ENCODE results near the gene WSB1.
A peak's percentile ranks its signal among the peaks of the same experiment; 100 is the strongest.
"Not testable (repeated sequence)": the region's sequence is repeated elsewhere in the genome, so short reads cannot be mapped to it uniquely, and the experiment has no call there.

WSB1 gene

GRCh38 chr17:27327397-27327796, 33.5 kb downstream of the WSB1 start:
- POLR2A ChIA-PET, result no interaction called here
- H3K4me3 ChIP-seq (ENCODE audit: low read depth, low read length), result no peak overlapping the region
- TF ChIP-seq CTCF (IDR thresholded peaks at IDR 0.05; ENCODE audit: insufficient read depth, low read length, missing control alignments), result no peak
- DNase-seq (ENCODE audit: low read depth, low spot score), result no peak
- CTCF ChIA-PET, result interaction anchor here (1.2 to 12.3 kb wide), 4 partner anchors 17 to 275 kb away, joined by 3 to 269 read pairs (median 6); no protein-coding TSS in a partner anchor

DNA sequence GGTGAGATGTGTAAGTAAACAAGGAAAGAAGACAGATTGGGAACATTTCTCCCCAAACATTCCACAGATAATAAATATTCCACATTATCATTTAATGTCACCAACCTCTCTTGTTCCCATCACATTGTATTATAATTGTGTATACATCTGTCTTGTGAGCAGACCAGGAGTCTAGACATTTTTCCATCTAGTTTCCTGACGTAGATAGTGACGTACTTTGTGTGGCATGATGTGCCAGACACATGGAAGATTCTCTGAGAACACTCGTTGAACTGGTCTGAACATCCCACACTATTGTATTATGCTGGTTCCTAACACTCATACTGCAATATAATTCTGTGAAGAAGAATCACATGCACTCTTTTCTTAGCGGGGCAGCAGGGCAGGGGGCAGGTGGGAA, 34.0 kb downstream of the WSB1 start:
- ChIA-PET CTCF (interaction anchor here (1.2 to 12.3 kb wide), 3 partner anchors 92 to 275 kb away, joined by 3 to 269 read pairs (median 9); no protein-coding TSS in a partner anchor), POLR2A (interaction anchor here (0.6 kb wide), 1 partner anchor 11 kb away, joined by 3 read pairs; no protein-coding TSS in a partner anchor)
- no peak for DNase-seq (ENCODE audit: low read depth, low spot score)
- TF ChIP-seq CTCF (IDR thresholded peaks at IDR 0.05; ENCODE audit: insufficient read depth, low read length, missing control alignments), result no peak
- no peak overlapping the region for H3K4me3 ChIP-seq (ENCODE audit: low read depth, low read length)

- POLR2A ChIA-PET, result interaction anchor here (0.6 to 1.2 kb wide), 2 partner anchors 12 to 34 kb away, joined by 3 to 5 read pairs; partner anchors contain the start of gene WSB1
These were observed 34.8 kb downstream of the WSB1 start for GRCh38 chr17:27328686-27329085.

GRCh38 chr17:27329146-27329805, 35.4 kb downstream of the WSB1 start:
- no peak for DNase-seq (ENCODE audit: low read depth, low spot score)
- no peak for TF ChIP-seq CTCF (IDR thresholded peaks at IDR 0.05; ENCODE audit: insufficient read depth, low read length, missing control alignments)
- CTCF ChIA-PET, result interaction anchor here (1.9 to 12.3 kb wide), 2 partner anchors 94 to 272 kb away, joined by 9 to 269 read pairs; no protein-coding TSS in a partner anchor
- no peak overlapping the region for H3K4me3 ChIP-seq (ENCODE audit: low read depth, low read length)
- POLR2A ChIA-PET, result interaction anchor here (1.2 kb wide), 1 partner anchor 35 kb away, joined by 5 read pairs; the partner anchor contains the start of gene WSB1

More at GRCh38 chr17:27328686-27329085, 34.8 kb downstream of the WSB1 start:
- H3K4me3 ChIP-seq (ENCODE audit: low read depth, low read length); DNase-seq (ENCODE audit: low read depth, low spot score): not testable (repeated sequence)
- CTCF ChIA-PET, result interaction anchor here (2.2 to 12.3 kb wide), 2 partner anchors 93 to 271 kb away, joined by 9 to 269 read pairs; no protein-coding TSS in a partner anchor

DNA sequence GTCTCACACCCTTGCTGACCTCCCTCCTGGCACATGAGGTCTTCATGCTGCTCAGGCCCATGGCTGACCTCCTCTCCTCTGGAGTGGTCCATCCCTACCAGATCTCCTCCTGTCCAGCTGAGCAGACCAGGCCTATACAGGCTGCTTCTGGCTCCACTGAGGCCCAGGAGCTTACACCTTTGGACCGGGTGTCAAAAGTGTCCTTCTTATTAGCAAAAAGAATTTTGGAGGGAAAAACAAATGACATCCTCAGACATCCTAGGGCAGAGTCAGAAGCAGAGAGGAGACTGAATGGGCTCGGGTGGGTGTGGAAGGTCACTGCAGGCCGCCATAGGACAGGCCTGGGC, 38.1 kb downstream of the WSB1 start:
- no peak overlapping the region for H3K4me3 ChIP-seq (ENCODE audit: low read depth, low read length)
- DNase-seq (ENCODE audit: low read depth, low spot score), result no peak
- POLR2A ChIA-PET, result no interaction called here
- no peak for TF ChIP-seq CTCF (IDR thresholded peaks at IDR 0.05; ENCODE audit: insufficient read depth, low read length, missing control alignments)
- CTCF ChIA-PET, result interaction anchor here (0.6 to 12.3 kb wide), 6 partner anchors 13 to 269 kb away, joined by 3 to 269 read pairs (median 4); no protein-coding TSS in a partner anchor

DNA sequence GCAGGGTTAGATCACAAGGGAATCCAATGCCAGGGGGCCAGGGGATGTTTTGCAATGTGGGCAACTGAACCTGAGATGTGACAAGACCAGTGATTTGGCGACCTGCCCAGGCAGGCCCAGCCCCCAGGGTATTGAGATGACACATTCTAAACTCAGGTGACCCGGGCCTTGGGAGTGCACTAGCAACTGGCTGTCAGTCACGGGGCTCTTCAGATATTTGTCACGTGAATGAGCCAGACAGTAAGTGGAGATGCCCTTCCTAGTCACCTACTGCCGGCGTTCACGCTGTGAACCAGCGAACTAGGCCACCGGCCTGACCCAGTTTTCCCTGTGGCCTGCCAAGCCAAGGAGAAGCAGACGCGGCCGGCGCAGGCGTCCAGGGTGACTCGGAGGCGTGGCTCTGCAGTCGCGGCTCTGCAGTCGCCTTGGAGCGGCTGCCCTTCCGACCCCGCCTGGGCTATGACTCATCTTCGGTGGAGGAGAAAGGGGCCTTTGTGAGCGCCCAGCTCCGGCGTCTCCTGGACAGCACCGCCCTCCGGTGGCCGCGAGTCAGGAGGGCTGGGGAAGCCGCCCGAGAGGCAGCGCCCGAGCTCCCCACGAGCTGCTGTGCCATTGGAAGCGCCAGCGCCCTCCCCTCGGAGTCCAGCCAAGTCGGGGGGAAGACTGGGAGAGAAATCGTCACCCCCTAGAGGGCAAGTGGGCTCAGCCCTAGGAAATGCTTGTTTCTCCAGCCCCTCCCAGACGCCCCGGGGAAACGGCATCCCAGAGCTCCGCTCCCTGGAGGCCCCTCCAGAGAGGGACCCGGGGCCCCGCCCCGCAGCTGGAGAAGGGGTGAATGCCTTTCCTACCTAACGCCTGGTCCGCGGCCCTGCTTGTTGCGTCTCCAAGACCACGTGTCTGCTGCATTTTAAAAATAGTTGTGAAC, 38.8 kb downstream of the WSB1 start:
- peak overlapping the region; percentile 56 for H3K4me3 ChIP-seq (ENCODE audit: low read depth, low read length)
- peak; percentile 65 for DNase-seq (ENCODE audit: low read depth, low spot score)
- peak; percentile 93 for TF ChIP-seq CTCF (IDR thresholded peaks at IDR 0.05; ENCODE audit: insufficient read depth, low read length, missing control alignments)
- POLR2A ChIA-PET, result interaction anchor here (0.7 to 1.5 kb wide), 4 partner anchors 9 to 268 kb away, joined by 3 to 19 read pairs (median 6); partner anchors contain the start of gene WSB1
- CTCF ChIA-PET, result interaction anchor here (0.7 to 12.3 kb wide), 35 partner anchors 9 to 570 kb away, joined by 3 to 269 read pairs (median 4); no protein-coding TSS in a partner anchor

Measured in AG04449 (cell line).